Osteoblast (primary cell): ENCODE results near the gene F2R. TPM values are rescaled to one million over a fixed set of nuclear protein-coding genes. Genes with fewer than 3 reads are reported as not detected.
A peak's percentile ranks its signal among the peaks of the same experiment; 100 is the strongest.

ENCODE experiments used
- DNase-seq: peaks from one replicate; pipeline ENCODE4 v3.0.0; 2011; ENCODE audit warnings: low spot score, mixed read lengths; ENCODE audit not compliant: insufficient read length; ENCODE audit errors: missing footprints
- H2AFZ ChIP-seq: 2 replicates; pipeline ENCODE4 v1.6.0; 2011; ENCODE audit warnings: mild to moderate bottlenecking, low read length
- H3K27ac ChIP-seq: 2 replicates; pipeline ENCODE4 v1.5.1; 2011; ENCODE audit warnings: mild to moderate bottlenecking, low read depth, low read length, moderate library complexity
- H3K27me3 ChIP-seq: 2 replicates; pipeline ENCODE4 v1.6.0; 2012; ENCODE audit warnings: mild to moderate bottlenecking, control low read depth, inconsistent platforms, low read length, moderate library complexity; ENCODE audit not compliant: insufficient read depth
- H3K36me3 ChIP-seq: 2 replicates; pipeline ENCODE4 v1.5.1; 2011; ENCODE audit warnings: mild to moderate bottlenecking, low read length, control low read depth, moderate library complexity; ENCODE audit not compliant: insufficient read depth
- H3K4me1 ChIP-seq: 2 replicates; pipeline ENCODE4 v1.5.1; 2011; ENCODE audit warnings: mild to moderate bottlenecking, low read length, control low read depth, moderate library complexity; ENCODE audit not compliant: insufficient read depth
- H3K4me2 ChIP-seq: 2 replicates; pipeline ENCODE4 v1.6.0; 2011; ENCODE audit warnings: mild to moderate bottlenecking, low read length; ENCODE audit not compliant: insufficient read depth
- H3K4me3 ChIP-seq: fragments of 200-600 bp; sonication (generic); 3 replicates; pipeline ENCODE4 v1.5.1; 2012; ENCODE audit warnings: mild to moderate bottlenecking, low read length, inconsistent platforms; ENCODE audit not compliant: insufficient read depth
- H3K79me2 ChIP-seq: 2 replicates; pipeline ENCODE4 v1.6.0; 2012; ENCODE audit warnings: mild to moderate bottlenecking, low read length, control low read depth, inconsistent platforms; ENCODE audit not compliant: insufficient read depth
- H3K9me3 ChIP-seq: 2 replicates; pipeline ENCODE4 v1.5.1; 2011; ENCODE audit warnings: low read depth, low read length, control low read depth
- H4K20me1 ChIP-seq: 2 replicates; pipeline ENCODE4 v1.6.0; 2012; ENCODE audit warnings: mild to moderate bottlenecking, low read length, control low read depth; ENCODE audit not compliant: insufficient read depth
- CTCF ChIP-seq: IDR thresholded peaks from 2 replicates; pipeline ENCODE4 v1.5.1; 2011; ENCODE audit warnings: mild to moderate bottlenecking, low read depth, low read length, moderate library complexity; ENCODE audit errors: extremely low read depth
- total RNA-seq: library from RNA; depleted of rRNA; stranded (reverse); fragments of >200 nt; gene quantifications from 2 replicates; pipeline ENCODE4 v1.2.3, GENCODE V29; 2012

Gene F2R
- total RNA-seq, 1 donor, result 38.7 TPM

- peaks cover 6% of the 10 kb centered on the region for H3K27me3 ChIP-seq
- no peaks in the 10 kb centered on the region for H3K79me2 ChIP-seq
- no peak overlapping the region for H2AFZ ChIP-seq
- no peak overlapping the region for H3K27ac ChIP-seq
- H3K4me1 ChIP-seq, result peaks cover 11% of the 10 kb centered on the region
- no peak overlapping the region for H3K4me3 ChIP-seq
- H3K36me3 ChIP-seq, result no peaks in the 10 kb centered on the region
- no peak for DNase-seq
- H3K4me2 ChIP-seq, result no peak overlapping the region
- TF ChIP-seq CTCF, result no peak
- no peaks in the 10 kb centered on the region for H4K20me1 ChIP-seq
- H3K9me3 ChIP-seq, result no peaks in the 10 kb centered on the region
Measured at GRCh38 chr5:76704131-76704663, 11.7 kb upstream of the F2R start.

- TF ChIP-seq CTCF, result no peak
- Histone ChIP-seq H3K4me1 (peaks cover 24% of the 10 kb centered on the region), H3K27me3 (peaks cover 6% of the 10 kb centered on the region), H4K20me1 (no peaks in the 10 kb centered on the region), H3K36me3 (no peaks in the 10 kb centered on the region), H3K4me3 (no peak overlapping the region), H3K27ac (no peak overlapping the region), H3K4me2 (no peak overlapping the region), H3K79me2 (no peaks in the 10 kb centered on the region), H2AFZ (no peak overlapping the region), H3K9me3 (no peaks in the 10 kb centered on the region)
- no peak for DNase-seq
Measured at GRCh38 chr5:76705574-76705973, 10.4 kb upstream of the F2R start.

GRCh38 chr5:76709762-76710161 is 6.2 kb upstream of the F2R start:
- H3K27ac ChIP-seq, result peak overlapping the region; percentile 30
- H3K9me3 ChIP-seq, result no peaks in the 10 kb centered on the region
- H3K4me3 ChIP-seq, result no peak overlapping the region
- peaks cover 25% of the 10 kb centered on the region for H3K4me1 ChIP-seq
- no peaks in the 10 kb centered on the region for H3K79me2 ChIP-seq
- H2AFZ ChIP-seq, result no peak overlapping the region
- TF ChIP-seq CTCF, result no peak
- H4K20me1 ChIP-seq, result no peaks in the 10 kb centered on the region
- H3K36me3 ChIP-seq, result no peaks in the 10 kb centered on the region
- peaks cover 8% of the 10 kb centered on the region for H3K27me3 ChIP-seq
- DNase-seq, result no peak
- H3K4me2 ChIP-seq, result peak overlapping the region; percentile 31

- H4K20me1 ChIP-seq, result no peaks in the 10 kb centered on the region
- no peak overlapping the region for H3K27ac ChIP-seq
- peak; percentile 79 for DNase-seq
- TF ChIP-seq CTCF, result no peak
- H3K79me2 ChIP-seq, result no peaks in the 10 kb centered on the region
- no peaks in the 10 kb centered on the region for H3K9me3 ChIP-seq
- H3K4me1 ChIP-seq, result peaks cover 25% of the 10 kb centered on the region
- H3K27me3 ChIP-seq, result peaks cover 9% of the 10 kb centered on the region
- H3K4me3 ChIP-seq, result no peak overlapping the region
- H3K36me3 ChIP-seq, result no peaks in the 10 kb centered on the region
- no peak overlapping the region for H2AFZ ChIP-seq
- H3K4me2 ChIP-seq, result no peak overlapping the region
Measured at GRCh38 chr5:76710991-76711390, 4.9 kb upstream of the F2R start.
